Right lobe of liver (tissue), 6 donors: ENCODE measurements around the gene HLA-DQB2. TPM values are rescaled to one million over a fixed set of nuclear protein-coding genes. Genes with fewer than 3 reads are reported as not detected.
"Not testable (repeated sequence)": the region's sequence is repeated elsewhere in the genome, so short reads cannot be mapped to it uniquely, and the experiment has no call there.

Experiments used
- ATAC-seq, 4 donors: fragments of 200-7000 bp; cut with Tn5 transposase; one replicate each; pipeline ENCODE4 v1.9.1; 2020; ENCODE audit warnings: mild to moderate bottlenecking in 4 of 4, moderate library complexity in 4 of 4
- DNase-seq, 3 donors: peaks; one replicate each; pipeline ENCODE4 v3.0.0-alpha.2; 2020
- H3K27ac ChIP-seq, 3 donors: fragments of 200-600 bp; one replicate each; pipeline ENCODE4 v1.8.0; 2022
- H3K27me3 ChIP-seq, 2 donors: fragments of 200-600 bp; one replicate each; pipeline ENCODE4 v1.8.0; 2022
- H3K36me3 ChIP-seq, 4 donors: fragments of 200-600 bp; sonication (generic) in 1 of 4; one replicate each; pipeline versions ENCODE4 v1.5.1 to v1.8.0; 2017 to 2022; ENCODE audit warnings: control low read depth in 1 of 4
- H3K4me1 ChIP-seq, 4 donors: fragments of 200-600 bp; sonication (generic) in 1 of 4; one replicate each; pipeline versions ENCODE4 v1.5.1 to v1.8.0; 2017 to 2022; ENCODE audit warnings: control low read depth in 1 of 4
- H3K4me3 ChIP-seq, 3 donors: fragments of 200-600 bp; one replicate each; pipeline ENCODE4 v1.8.0; 2022
- H3K9me3 ChIP-seq, 4 donors: fragments of 200-600 bp; sonication (generic) in 1 of 4; one replicate each; pipeline versions ENCODE4 v1.5.1 to v1.8.0; 2017 to 2022; ENCODE audit warnings: control low read depth in 1 of 4
- CTCF ChIP-seq, 4 donors: fragments of 200-600 bp in 3 of 4; fragments of 450-650 bp in 1 of 4; IDR thresholded peaks; one replicate each; pipeline versions ENCODE4 v1.5.1 to v1.8.0; 2016 to 2022; ENCODE audit warnings: antibody characterized with exemption in 4 of 4, mild to moderate bottlenecking in 2 of 4
- POLR2A ChIP-seq: fragments of 450-650 bp; IDR thresholded peaks from one replicate; pipeline ENCODE4 v1.6.1; 2017; ENCODE audit warnings: antibody characterized with exemption, mild to moderate bottlenecking
- WGBS: methylation state at CpG from one replicate; pipeline ENCODE4 v1.1.6; 2018; ENCODE audit warnings: low coverage, low lambda C conversion rate; ENCODE audit not compliant: insufficient coverage; ENCODE audit errors: missing lambda C conversion rate; 5-methylcytosine and 5-hydroxymethylcytosine counted together
- intact Hi-C, 2 donors: fragments of 100-400 bp; cut with DNase I; formaldehyde crosslinking; loops; one replicate each; pipeline versions ENCODE4 v1.11.2 to v1.14.1; 2022
- long read RNA-seq: library from polyadenylated mRNA; unstranded; transcript quantifications from one replicate; pipeline ENCODE4 v2.0.0, GENCODE V29; 2019
- total RNA-seq, 6 experiments: library from RNA; depleted of rRNA in 2 of 6; stranded (reverse); fragments of >200 nt in 2 of 6; fragmentation: NEBNext Ultra II Directional in 3 of 6; extraction: Animal tissue kit (Norgen Biotek cat#: 25700) in 3 of 6; gene quantifications; one replicate each; pipeline versions ENCODE4 v1.1.0 to v1.2.4, GENCODE V29; 2016 to 2023
- donor health status: DM: no; HTN: yes; CAD: no.
- donor health status: DM: no; HTN: no; CAD: no.
- donor health status: DM: no; HTN: no; CAD: no.
- donor health status: DM: no; HTN: yes; CAD: no.
- donor health status: DM: no; HTN: yes; CAD: no.

HLA-DQB2 gene
- total RNA-seq, result 1 to 10 TPM in 1 of 6 experiments, under 1 TPM in 2, not detected in 3; 0.24 to 5.1 (median 0.46) TPM
- long read RNA-seq, result 0 reads

GRCh38 chr6:32763421-32763820 lies at the start of gene HLA-DQB2:
Gene HLA-DQB2 (minus strand): TSS chr6:32763532. CDS start chr6:32763470, 62 bp downstream.
- ATAC-seq, result no peak
- H3K27ac ChIP-seq, result no peak within 1 kb of the TSS
- no peaks in the 10 kb centered on the region for H3K9me3 ChIP-seq
- TF ChIP-seq CTCF (IDR thresholded peaks at IDR 0.05) (no peak), POLR2A (no peak)
- DNase-seq, result no peak
- H3K4me1 ChIP-seq, result no peaks in the 10 kb centered on the region
- H3K36me3 ChIP-seq, result no peaks in the 10 kb centered on the region
- no peaks in the 10 kb centered on the region for H3K27me3 ChIP-seq
- 15% methylated on average over 3 of the region's 4 CpGs for WGBS
- H3K4me3 ChIP-seq, result no peak within 1 kb of the TSS
- intact Hi-C loops, result no loop called here

GRCh38 chr6:32809171-32809570 lies 45.8 kb upstream of the HLA-DQB2 start:
- TF ChIP-seq CTCF (IDR thresholded peaks at IDR 0.05) (no peak), POLR2A (no peak)
- 30% methylated on average over 1 of the region's 1 CpG for WGBS
- no peak for ATAC-seq
- H3K36me3 ChIP-seq, result no peaks in the 10 kb centered on the region
- H3K9me3 ChIP-seq, result no peaks in the 10 kb centered on the region
- peaks cover 0 to 6% of the 10 kb centered on the region in 2 donors for H3K27me3 ChIP-seq
- H3K4me3 ChIP-seq, result no peak overlapping the region
- intact Hi-C loops, result no loop called here
- no peak overlapping the region for H3K27ac ChIP-seq
- no peak for DNase-seq
- H3K4me1 ChIP-seq, result no peaks in the 10 kb centered on the region

GRCh38 chr6:32807020-32807580 lies 43.8 kb upstream of the HLA-DQB2 start:
- intact Hi-C loops, result no loop called here
- ATAC-seq (no peak), DNase-seq (no peak)
- no peaks in the 10 kb centered on the region for H3K36me3 ChIP-seq
- peaks cover 0 to 6% of the 10 kb centered on the region in 2 donors for H3K27me3 ChIP-seq
- no peaks in the 10 kb centered on the region for H3K4me1 ChIP-seq
- H3K27ac ChIP-seq, result no peak overlapping the region
- no peaks in the 10 kb centered on the region for H3K9me3 ChIP-seq
- WGBS, result 54% methylated on average over 5 of the region's 5 CpGs
- H3K4me3 ChIP-seq, result no peak overlapping the region
- TF ChIP-seq CTCF (IDR thresholded peaks at IDR 0.05), result no peak
- TF ChIP-seq POLR2A, result no peak

GRCh38 chr6:32805404-32805803 lies 42.1 kb upstream of the HLA-DQB2 start:
- H3K9me3 ChIP-seq, H3K27ac ChIP-seq, H3K36me3 ChIP-seq, H3K4me3 ChIP-seq, ATAC-seq, H3K27me3 ChIP-seq, DNase-seq, intact Hi-C loops, H3K4me1 ChIP-seq: not testable (repeated sequence)

GRCh38 chr6:32803416-32803815 lies 40.1 kb upstream of the HLA-DQB2 start:
- Histone ChIP-seq H3K27ac (no peak overlapping the region), H3K9me3 (no peaks in the 10 kb centered on the region), H3K27me3 (peaks cover 0 to 6% of the 10 kb centered on the region in 2 donors), H3K4me3 (no peak overlapping the region), H3K4me1 (no peaks in the 10 kb centered on the region), H3K36me3 (no peaks in the 10 kb centered on the region)
- WGBS, result 60% methylated on average over 2 of the region's 2 CpGs
- intact Hi-C loops, result no loop called here
- TF ChIP-seq CTCF (IDR thresholded peaks at IDR 0.05) (no peak), POLR2A (no peak)
- ATAC-seq (no peak), DNase-seq (no peak)
